DND-41 (cell line): ENCODE data around the gene ZNF653.
A peak's percentile ranks its signal among the peaks of the same experiment; 100 is the strongest.

Source experiments
- ATAC-seq: fragments of 200-7000 bp; cut with Tn5 transposase; 3 replicates; pipeline ENCODE4 v1.9.1; 2021; ENCODE audit warnings: low read depth; ENCODE audit not compliant: insufficient read depth
- DNase-seq: peaks from one replicate; pipeline ENCODE4 v3.0.0-alpha.2; 2020
- H2AFZ ChIP-seq: 2 replicates; pipeline ENCODE4 v1.6.0; 2012; ENCODE audit warnings: low read depth, low read length
- H3K27ac ChIP-seq: 2 replicates; pipeline ENCODE4 v1.5.1; 2012; ENCODE audit warnings: low read length, inconsistent platforms
- H3K27me3 ChIP-seq: fragments of 200-600 bp; sonication (generic); 2 replicates; pipeline ENCODE4 v1.6.0; 2012; ENCODE audit warnings: low read length, mild to moderate bottlenecking, inconsistent platforms; ENCODE audit not compliant: insufficient read depth, poor library complexity
- H3K36me3 ChIP-seq: 2 replicates; pipeline ENCODE4 v1.5.1; 2012; ENCODE audit warnings: low read length, inconsistent platforms; ENCODE audit not compliant: insufficient read depth
- H3K4me1 ChIP-seq: 2 replicates; pipeline ENCODE4 v1.5.1; 2012; ENCODE audit warnings: mild to moderate bottlenecking, low read length; ENCODE audit not compliant: insufficient read depth
- H3K4me2 ChIP-seq: 2 replicates; pipeline ENCODE4 v1.6.0; 2012; ENCODE audit warnings: mild to moderate bottlenecking, moderate library complexity, low read length, inconsistent platforms; ENCODE audit not compliant: insufficient read depth
- H3K4me3 ChIP-seq, 2 experiments: fragments of 200-600 bp in 1 of 2; shearing (Covaris generic) in 1 of 2; 2 replicates each; pipeline ENCODE4 v1.5.1; 2012 to 2016; ENCODE audit warnings: inconsistent platforms in 2 of 2, low read length in 2 of 2, mild to moderate bottlenecking in 2 of 2, low read depth in 1 of 2, moderate library complexity in 1 of 2
- H3K79me2 ChIP-seq: 2 replicates; pipeline ENCODE4 v1.6.0; 2012; ENCODE audit warnings: low read length, inconsistent platforms; ENCODE audit not compliant: insufficient read depth
- H3K9ac ChIP-seq: 2 replicates; pipeline ENCODE4 v1.6.0; 2012; ENCODE audit warnings: low read depth, mild to moderate bottlenecking, inconsistent platforms, low read length, moderate library complexity
- H3K9me3 ChIP-seq: 2 replicates; pipeline ENCODE4 v1.5.1; 2012; ENCODE audit warnings: low read length, moderate library complexity, mild to moderate bottlenecking, inconsistent platforms; ENCODE audit not compliant: insufficient read depth, severe bottlenecking
- H4K20me1 ChIP-seq: 2 replicates; pipeline ENCODE4 v1.6.0; 2012; ENCODE audit warnings: low read length; ENCODE audit not compliant: insufficient read depth
- EZH2 ChIP-seq: IDR thresholded peaks from 3 replicates; pipeline ENCODE4 v1.6.1; 2012; ENCODE audit warnings: borderline replicate concordance, low read depth, mild to moderate bottlenecking, moderate library complexity, low read length, inconsistent platforms; ENCODE audit not compliant: severe bottlenecking
- TF ChIP-seq, protein P1 (sequence below): IDR thresholded peaks from 2 replicates; pipeline ENCODE4 v1.5.1; 2012; ENCODE audit warnings: borderline replicate concordance, low read length, moderate library complexity, mild to moderate bottlenecking; ENCODE audit not compliant: poor library complexity, severe bottlenecking; ENCODE audit errors: extremely low read depth

ZNF653 gene

GRCh38 chr19:11506101-11506555 lies 489 bp upstream of the ZNF653 start:
- H3K36me3 ChIP-seq: peaks cover 7% of the 10 kb centered on the region
- no peak for DNase-seq
- TF ChIP-seq, protein P1, sequence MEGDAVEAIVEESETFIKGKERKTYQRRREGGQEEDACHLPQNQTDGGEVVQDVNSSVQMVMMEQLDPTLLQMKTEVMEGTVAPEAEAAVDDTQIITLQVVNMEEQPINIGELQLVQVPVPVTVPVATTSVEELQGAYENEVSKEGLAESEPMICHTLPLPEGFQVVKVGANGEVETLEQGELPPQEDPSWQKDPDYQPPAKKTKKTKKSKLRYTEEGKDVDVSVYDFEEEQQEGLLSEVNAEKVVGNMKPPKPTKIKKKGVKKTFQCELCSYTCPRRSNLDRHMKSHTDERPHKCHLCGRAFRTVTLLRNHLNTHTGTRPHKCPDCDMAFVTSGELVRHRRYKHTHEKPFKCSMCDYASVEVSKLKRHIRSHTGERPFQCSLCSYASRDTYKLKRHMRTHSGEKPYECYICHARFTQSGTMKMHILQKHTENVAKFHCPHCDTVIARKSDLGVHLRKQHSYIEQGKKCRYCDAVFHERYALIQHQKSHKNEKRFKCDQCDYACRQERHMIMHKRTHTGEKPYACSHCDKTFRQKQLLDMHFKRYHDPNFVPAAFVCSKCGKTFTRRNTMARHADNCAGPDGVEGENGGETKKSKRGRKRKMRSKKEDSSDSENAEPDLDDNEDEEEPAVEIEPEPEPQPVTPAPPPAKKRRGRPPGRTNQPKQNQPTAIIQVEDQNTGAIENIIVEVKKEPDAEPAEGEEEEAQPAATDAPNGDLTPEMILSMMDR: no peak
- TF ChIP-seq EZH2: no peak
- peak overlapping the region; percentile 84 for H3K9ac ChIP-seq
- no peaks in the 10 kb centered on the region for H3K27me3 ChIP-seq
- ATAC-seq: peak; percentile 41
- no peaks in the 10 kb centered on the region for H4K20me1 ChIP-seq
- H2AFZ ChIP-seq: peak overlapping the region; percentile 89
- peak overlapping the region; percentile 92 for H3K27ac ChIP-seq
- peaks cover 29% of the 10 kb centered on the region for H3K4me1 ChIP-seq
- H3K79me2 ChIP-seq: peaks cover 13% of the 10 kb centered on the region
- H3K4me2 ChIP-seq: peak overlapping the region; percentile 95
- H3K9me3 ChIP-seq: no peaks in the 10 kb centered on the region
- H3K4me3 ChIP-seq: peak overlapping the region; percentile 76 to 88

DNA sequence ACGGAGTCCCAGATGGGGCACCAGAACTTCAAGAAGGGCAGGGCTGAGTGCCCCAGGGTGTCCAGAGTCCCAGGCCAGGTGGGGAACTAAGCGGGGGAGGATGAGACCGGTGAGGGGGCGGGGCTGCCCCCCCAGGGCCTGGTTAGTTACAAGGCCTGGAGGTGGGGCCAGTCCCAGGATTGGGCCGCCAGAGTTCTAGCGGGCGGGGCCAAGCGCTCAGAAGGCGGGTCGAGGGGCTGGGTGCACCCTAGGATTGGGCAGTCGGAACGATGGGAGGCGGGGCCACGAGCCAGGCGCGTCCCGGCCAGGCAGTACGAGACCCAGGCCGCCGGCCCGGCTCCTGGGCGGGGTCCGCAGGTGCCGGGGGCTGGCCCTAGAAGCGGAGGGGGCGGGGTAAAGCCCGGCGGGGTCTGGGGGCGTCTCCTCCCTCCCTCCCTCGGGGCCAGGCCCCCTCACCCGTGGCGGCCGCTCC lies 571 bp downstream of the ZNF653 start:
- peak; percentile 98 for DNase-seq
- TF ChIP-seq, protein P1: no peak
- TF ChIP-seq EZH2: no peak
- peak overlapping the region; percentile 83 for H2AFZ ChIP-seq

GRCh38 chr19:11504502-11505031 lies 1.1 kb downstream of the ZNF653 start:
- peaks cover 4% of the 10 kb centered on the region; the same call in 1 of the 2 replicates for H3K36me3 ChIP-seq
- TF ChIP-seq EZH2: no peak
- TF ChIP-seq, protein P1: no peak
- H3K9me3 ChIP-seq: no peaks in the 10 kb centered on the region
- H3K4me2 ChIP-seq: peak overlapping the region; percentile 95
- H3K4me3 ChIP-seq: peak overlapping the region; percentile 76 to 88; a peak in 3 of 4 replicates
- H3K27me3 ChIP-seq: no peaks in the 10 kb centered on the region
- H3K27ac ChIP-seq: peak overlapping the region; percentile 61
- H3K9ac ChIP-seq: peak overlapping the region; percentile 84
- no peak for ATAC-seq
- peaks cover 29% of the 10 kb centered on the region for H3K4me1 ChIP-seq
- H4K20me1 ChIP-seq: no peaks in the 10 kb centered on the region
- H2AFZ ChIP-seq: peak overlapping the region; percentile 65
- peaks cover 13% of the 10 kb centered on the region for H3K79me2 ChIP-seq
- no peak for DNase-seq

More for the DNA sequence above, 571 bp downstream of the ZNF653 start:
- peak overlapping the region; percentile 76 to 88 for H3K4me3 ChIP-seq
- H3K9ac ChIP-seq: peak overlapping the region; percentile 84
- H3K36me3 ChIP-seq: peaks cover 4% of the 10 kb centered on the region; the same call in 1 of the 2 replicates
- H3K79me2 ChIP-seq: peaks cover 13% of the 10 kb centered on the region
- peak; percentile 91 for ATAC-seq
- no peaks in the 10 kb centered on the region for H3K27me3 ChIP-seq
- H3K4me1 ChIP-seq: peaks cover 29% of the 10 kb centered on the region
- peak overlapping the region; percentile 84 for H3K27ac ChIP-seq
- H4K20me1 ChIP-seq: no peaks in the 10 kb centered on the region
- peak overlapping the region; percentile 95 for H3K4me2 ChIP-seq
- H3K9me3 ChIP-seq: no peaks in the 10 kb centered on the region
